NCI-H2171 (cell line): Measurements from ENCODE around the gene KIF15.
"Not testable (repeated sequence)": the region's sequence is repeated elsewhere in the genome, so short reads cannot be mapped to it uniquely, and the experiment has no call there.

ENCODE experiments used
- DNase-seq: peaks from one replicate; lab custom pipeline; 2025; lab: John Stamatoyannopoulos, UW

The KIF15 gene

GRCh38 chr3:44761424-44762169 is at the start of gene KIF15, which contains the start of gene KIAA1143:
TSS of gene KIF15 (plus strand) at chr3:44761794. CDS start at chr3:44761866, 72 bp downstream.
TSS of gene KIAA1143 (minus strand) at chr3:44761619. CDS start at chr3:44761602, 17 bp downstream.
- peak; percentile 96 for DNase-seq

- DNase-seq = peak; percentile 88
Measured at GRCh38 chr3:44712455-44713075, 49.0 kb upstream of the KIF15 start, which contains the start of gene ZNF502. TSS of gene ZNF502 (plus strand) at chr3:44712660. CDS start at chr3:44720262, 7,602 bp downstream.

- DNase-seq = no peak
Measured at GRCh38 chr3:44721231-44722102, 40.1 kb upstream of the KIF15 start.

- no peak for DNase-seq
Measured at GRCh38 chr3:44722103-44722401, 39.5 kb upstream of the KIF15 start.

GRCh38 chr3:44729384-44729910 is 32.1 kb upstream of the KIF15 start, which contains the start of gene ZNF501:
TSS of gene ZNF501 (plus strand) at chr3:44729635. CDS start at chr3:44734422, 4,787 bp downstream.
- peak; percentile 91 for DNase-seq

GRCh38 chr3:44734646-44735168 is 26.9 kb upstream of the KIF15 start:
- no peak for DNase-seq

- no peak for DNase-seq
Measured at GRCh38 chr3:44761101-44761423, 532 bp upstream of the KIF15 start.

- no peak for DNase-seq
Measured at GRCh38 chr3:44762170-44762677, 630 bp downstream of the KIF15 start.

- no peak for DNase-seq
Measured at GRCh38 chr3:44762690-44763089, 1.1 kb downstream of the KIF15 start.

- no peak for DNase-seq
Measured at GRCh38 chr3:44764248-44764647, 2.7 kb downstream of the KIF15 start.

GRCh38 chr3:44771424-44772098 is 10.0 kb downstream of the KIF15 start:
- no peak for DNase-seq

- DNase-seq = no peak
Measured at GRCh38 chr3:44772099-44772442, 10.5 kb downstream of the KIF15 start.

GRCh38 chr3:44782891-44783290 is 21.3 kb downstream of the KIF15 start:
- no peak for DNase-seq

- DNase-seq = no peak
Measured at GRCh38 chr3:44795197-44795596, 33.6 kb downstream of the KIF15 start.

GRCh38 chr3:44802011-44802410 is 40.4 kb downstream of the KIF15 start:
- no peak for DNase-seq

- no peak for DNase-seq
Measured at GRCh38 chr3:44803298-44803697, 41.7 kb downstream of the KIF15 start.

- no peak for DNase-seq
Measured at GRCh38 chr3:44805960-44806359, 44.4 kb downstream of the KIF15 start.

- no peak for DNase-seq
Measured at GRCh38 chr3:44814751-44815150, 53.2 kb downstream of the KIF15 start.

GRCh38 chr3:44816334-44816733 is 54.7 kb downstream of the KIF15 start:
- not testable (repeated sequence) for DNase-seq

- DNase-seq = not testable (repeated sequence)
Measured at GRCh38 chr3:44821206-44821605, 59.6 kb downstream of the KIF15 start.

- DNase-seq = no peak
Measured at GRCh38 chr3:44825264-44825925, 63.8 kb downstream of the KIF15 start.
